Measurements from ENCODE around the gene PDE5A.

DNA sequence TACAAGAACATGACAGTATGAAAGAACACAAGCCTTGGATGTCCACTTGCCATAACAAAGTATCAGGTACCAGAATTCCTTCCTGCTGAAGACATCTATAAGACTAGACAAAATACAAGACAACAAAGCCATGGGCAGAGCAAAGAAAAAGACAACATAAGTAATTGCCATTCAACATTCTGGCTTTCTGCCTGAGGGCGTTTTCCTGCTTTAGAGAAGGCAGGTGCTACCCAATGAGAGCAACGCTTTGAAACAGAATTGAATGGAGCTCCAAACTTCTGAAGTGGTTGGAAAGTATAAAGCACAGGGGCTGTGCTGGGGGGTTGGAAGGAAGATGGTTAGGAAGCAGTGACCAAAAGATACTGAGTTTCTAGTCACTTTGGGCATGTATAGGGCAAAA, 30.1 kb downstream of the PDE5A start:
- TF ChIP-seq EZH2 (IDR thresholded peaks at IDR 0.05; ENCODE audit: insufficient read depth, poor library complexity, severe bottlenecking) (no peak), EZH2phosphoT487 (IDR thresholded peaks at IDR 0.05; ENCODE audit: insufficient read depth, low read depth) (no peak)

All from GM23248 (cell line).